ENCODE data around the gene POP4.

DNA sequence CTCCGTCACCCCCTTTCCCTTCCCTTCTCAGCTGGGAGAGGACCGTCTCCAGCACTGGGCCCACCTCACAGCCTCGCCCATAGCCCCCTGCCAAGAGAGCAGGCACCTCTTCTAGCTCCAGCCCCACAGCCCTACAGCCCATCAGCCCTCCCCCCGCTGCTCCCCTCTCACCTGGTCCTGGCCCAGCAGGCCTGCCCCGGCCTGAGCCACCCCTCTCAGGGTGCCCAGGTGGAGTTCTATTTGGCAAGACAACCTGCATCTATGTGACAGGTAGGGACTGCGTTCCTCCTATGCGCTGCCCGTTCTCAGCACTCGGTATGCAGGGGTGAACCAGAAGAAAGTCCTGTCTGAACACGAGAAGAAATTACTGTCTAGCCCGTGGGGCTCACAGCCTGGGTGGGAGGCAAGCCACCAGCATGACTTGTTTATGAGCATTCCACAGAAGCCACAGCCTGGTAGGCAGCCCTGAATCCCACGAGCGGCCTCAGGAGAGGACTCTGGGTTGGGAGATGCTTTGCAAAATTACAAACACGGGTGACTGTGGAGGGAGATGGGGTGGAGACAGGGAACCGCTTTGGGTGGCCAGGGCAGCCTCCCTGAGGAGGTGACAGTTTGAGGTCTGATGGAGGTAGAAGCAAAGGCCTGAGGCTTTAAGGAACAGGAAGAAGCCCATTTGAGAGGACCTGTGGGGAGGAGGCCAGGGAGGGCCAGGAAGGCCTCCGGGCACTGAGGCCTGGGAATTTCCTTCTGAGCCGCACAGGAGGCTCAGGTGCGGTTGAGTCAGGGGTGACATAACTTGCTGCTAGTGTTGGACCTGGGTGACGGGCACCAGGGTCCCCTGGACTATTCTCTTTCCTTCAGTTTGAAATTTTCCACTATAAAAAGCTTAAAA is 58.0 kb downstream of the POP4 start:
- TF ChIP-seq CTCF (IDR thresholded peaks at IDR 0.05; ENCODE audit: low read length) (no peak), EZH2 (optimal IDR thresholded peaks at IDR 0.05; ENCODE audit: low read depth, low read length) (no peak)

All from MM.1S (cell line).